Posterior cingulate gyrus (tissue), 11 donors: Measurements from ENCODE around the gene MXRA5.
"Not testable (repeated sequence)": the region's sequence is repeated elsewhere in the genome, so short reads cannot be mapped to it uniquely, and the experiment has no call there.

Source experiments
- DNase-seq, 10 donors: peaks; one replicate each; pipeline versions ENCODE4 v3.0.0 to v3.0.0-alpha.2; 2020 to 2021; ENCODE audit warnings: mixed read lengths in 3 of 10
- intact Hi-C: fragments of 100-400 bp; cut with DNase I; formaldehyde crosslinking; loops from one replicate; pipeline ENCODE4 v1.15.1; 2023

MXRA5 gene

GRCh38 chrX:3340016-3340415, 6.4 kb downstream of the MXRA5 start:
- no peak for DNase-seq
- intact Hi-C loops = no loop called here

GRCh38 chrX:3326681-3327080, 19.8 kb downstream of the MXRA5 start:
- no peak for DNase-seq
- intact Hi-C loops = no loop called here

- no peak for DNase-seq
- intact Hi-C loops = no loop called here
Observed at GRCh38 chrX:3320471-3321046, 25.9 kb downstream of the MXRA5 start.

- intact Hi-C loops = no loop called here
- peak in 1 of 10 donors; percentile 73 for DNase-seq
Observed at GRCh38 chrX:3317191-3317718, 29.2 kb downstream of the MXRA5 start.

GRCh38 chrX:3312109-3312508, 34.3 kb downstream of the MXRA5 start:
- DNase-seq = no peak
- intact Hi-C loops = no loop called here

GRCh38 chrX:3307881-3308280, 38.6 kb downstream of the MXRA5 start:
- intact Hi-C loops = no loop called here
- no peak for DNase-seq

- DNase-seq = no peak
- intact Hi-C loops = no loop called here
Observed at GRCh38 chrX:3299636-3300035, 46.8 kb downstream of the MXRA5 start.

GRCh38 chrX:3295731-3296130, 50.7 kb downstream of the MXRA5 start:
- DNase-seq = no peak
- intact Hi-C loops = no loop called here

GRCh38 chrX:3293251-3293650, 53.2 kb downstream of the MXRA5 start:
- intact Hi-C loops = no loop called here
- no peak for DNase-seq

GRCh38 chrX:3290561-3290960, 55.9 kb downstream of the MXRA5 start:
- DNase-seq = no peak
- intact Hi-C loops = no loop called here

GRCh38 chrX:3286196-3286945, 60.1 kb downstream of the MXRA5 start:
- DNase-seq = no peak
- intact Hi-C loops = no loop called here

- DNase-seq = no peak
- intact Hi-C loops = no loop called here
Observed at GRCh38 chrX:3280706-3281105, 65.7 kb downstream of the MXRA5 start.

- intact Hi-C loops, DNase-seq: not testable (repeated sequence)
Observed at GRCh38 chrX:3273668-3274067, 72.8 kb downstream of the MXRA5 start.

- intact Hi-C loops = no loop called here
- DNase-seq = no peak
Observed at GRCh38 chrX:3271834-3272186, 74.6 kb downstream of the MXRA5 start.

GRCh38 chrX:3271183-3271833, 75.1 kb downstream of the MXRA5 start:
- no peak for DNase-seq
- intact Hi-C loops = no loop called here

GRCh38 chrX:3268829-3269228, 77.6 kb downstream of the MXRA5 start:
- intact Hi-C loops = no loop called here
- DNase-seq = no peak

GRCh38 chrX:3263681-3264126, 82.7 kb downstream of the MXRA5 start:
- intact Hi-C loops = no loop called here
- no peak for DNase-seq

GRCh38 chrX:3262901-3263300, 83.6 kb downstream of the MXRA5 start:
- intact Hi-C loops = no loop called here
- DNase-seq = no peak
